GM18951 (cell line): ENCODE data around the gene ANKRD33.

Experiments used
- POLR2A ChIP-seq: IDR thresholded peaks from 4 replicates; pipeline ENCODE4 v1.6.1; 2011; ENCODE audit warnings: mild to moderate bottlenecking; ENCODE audit not compliant: insufficient read length, insufficient read depth; ENCODE audit errors: extremely low read depth
- in situ Hi-C: fragments of 300-500 bp; cut with MboI; formaldehyde crosslinking; loops from one replicate; pipeline ENCODE4 v1.12.0; 2022; ENCODE audit warnings: low sequenced_read_pairs, mixed read lengths, inconsistent platforms; ENCODE audit not compliant: unreplicated experiment

Gene ANKRD33

DNA sequence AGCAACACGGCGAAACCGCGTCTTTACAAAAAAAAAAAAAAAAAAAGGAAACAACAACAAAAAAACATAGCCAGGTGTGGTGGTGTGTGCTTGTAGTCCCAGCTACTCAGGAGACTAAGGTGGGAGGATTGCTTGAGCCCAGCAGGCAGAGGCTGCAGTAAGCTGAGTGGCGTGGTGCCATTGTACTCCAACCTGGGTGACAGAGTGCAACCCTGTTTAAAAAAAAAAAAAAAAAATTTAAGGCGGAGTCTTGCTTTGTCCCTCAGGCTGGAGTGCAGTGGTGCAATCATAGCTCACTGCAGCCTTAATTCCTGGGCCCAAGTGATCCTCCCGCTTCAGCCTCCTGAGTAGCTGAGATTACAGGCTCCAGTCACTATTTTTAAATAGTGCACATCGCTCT is 21.1 kb upstream of the ANKRD33 start:
- in situ Hi-C loops: no loop called here
- no peak for TF ChIP-seq POLR2A

DNA sequence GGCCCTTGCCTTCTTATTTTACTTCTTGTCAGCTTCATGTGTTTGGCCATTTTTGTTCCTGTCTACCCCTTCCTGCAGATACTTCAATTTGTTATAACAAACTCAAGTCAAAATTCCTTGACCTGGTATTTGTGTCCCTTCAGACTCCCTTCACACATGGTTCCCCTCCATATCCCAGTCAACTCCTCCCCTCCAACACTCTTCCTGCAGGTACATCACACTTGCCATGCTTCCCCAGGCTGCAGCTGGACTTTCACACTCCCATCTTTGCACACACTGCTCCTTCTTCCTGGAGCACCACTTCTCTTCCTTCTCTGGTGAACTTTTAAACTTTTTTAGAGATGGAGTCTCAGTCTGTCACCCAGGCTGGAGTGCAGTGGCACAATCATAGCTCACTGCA is 20.5 kb upstream of the ANKRD33 start:
- in situ Hi-C loops: no loop called here
- TF ChIP-seq POLR2A: no peak

DNA sequence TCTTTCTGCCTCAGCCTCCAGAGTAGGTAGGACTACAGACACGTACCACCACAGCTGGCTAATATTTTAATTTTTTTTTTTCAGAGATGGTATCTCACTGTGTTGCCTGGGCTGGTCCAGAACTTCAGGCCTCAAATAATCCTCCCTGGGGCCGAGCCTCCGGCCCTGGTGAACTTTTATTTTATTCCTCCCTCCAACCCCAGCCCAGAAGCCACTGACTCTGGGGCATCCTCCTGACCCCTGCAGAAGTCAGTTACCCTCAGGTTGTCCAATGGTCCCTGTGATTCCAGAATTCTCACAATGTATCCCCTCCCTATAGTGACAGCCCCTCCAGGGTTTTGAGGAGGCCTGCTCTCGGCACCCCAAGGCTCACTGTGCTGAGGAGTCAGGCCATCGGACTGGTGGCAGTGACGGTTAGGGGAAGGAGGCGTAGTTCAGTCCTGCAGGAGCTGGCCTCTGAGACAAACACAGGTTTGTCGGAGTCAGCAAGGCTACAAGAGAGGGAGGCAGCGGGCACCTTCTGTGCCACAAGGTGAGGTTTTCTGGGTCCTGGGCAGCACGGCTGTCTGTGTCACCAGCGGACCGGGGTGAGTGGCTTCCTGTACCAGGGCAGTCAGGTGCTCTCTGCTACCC is 20.0 kb upstream of the ANKRD33 start:
- TF ChIP-seq POLR2A: no peak
- in situ Hi-C loops: no loop called here

DNA sequence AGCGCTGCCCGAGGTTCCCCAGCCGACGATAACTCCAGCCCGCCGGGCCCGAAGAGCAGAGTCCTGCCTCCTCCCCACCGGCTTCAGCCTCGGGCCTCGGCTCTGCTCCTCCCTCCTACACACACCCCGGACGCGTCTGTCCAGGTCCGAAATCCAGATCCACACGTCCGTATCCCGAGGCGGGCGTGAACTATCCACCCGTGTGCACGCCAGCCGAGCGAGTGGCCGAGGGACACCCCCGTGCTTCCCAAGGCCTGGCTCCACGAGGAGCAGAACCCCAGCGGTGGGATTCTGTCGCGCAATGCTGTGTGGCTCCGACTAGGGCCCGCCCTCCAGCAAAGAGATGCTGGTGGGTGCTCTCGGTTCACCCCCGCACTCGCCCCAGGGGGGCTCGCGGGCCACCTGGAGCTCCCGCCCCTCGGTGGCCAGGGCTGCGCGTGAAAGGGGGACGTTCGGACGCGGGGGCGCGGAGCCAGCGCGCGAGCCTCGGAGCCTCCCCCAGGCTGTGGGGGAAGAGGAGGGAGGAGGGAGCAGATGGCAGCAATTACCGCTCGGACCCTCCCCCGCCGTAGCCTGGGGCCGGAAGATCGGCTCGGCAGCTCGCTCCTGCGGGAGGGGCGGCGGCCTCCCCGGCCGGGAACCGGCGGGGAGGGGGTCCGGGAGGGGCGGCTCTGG is 18.9 kb upstream of the ANKRD33 start:
- no peak for TF ChIP-seq POLR2A
- in situ Hi-C loops: no loop called here

DNA sequence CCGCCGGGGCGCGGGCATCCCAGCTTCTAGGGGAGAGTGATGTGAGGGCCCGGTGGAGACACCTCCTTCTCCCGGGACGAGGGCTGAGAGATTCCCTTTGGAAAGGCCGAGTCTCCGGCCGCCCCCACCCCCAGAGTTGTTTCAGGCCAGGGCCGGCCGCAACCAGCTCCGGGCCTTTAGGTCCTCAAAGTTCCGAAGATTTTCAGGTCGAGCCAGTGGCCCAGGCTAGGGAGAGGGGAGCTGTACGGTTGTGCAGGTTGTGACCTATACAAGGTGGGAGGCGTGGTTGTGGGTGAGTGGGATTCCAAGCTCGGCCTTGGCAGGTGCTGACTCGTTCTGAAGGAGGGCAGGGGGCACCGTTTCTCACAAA is 18.4 kb upstream of the ANKRD33 start:
- in situ Hi-C loops: no loop called here
- no peak for TF ChIP-seq POLR2A

DNA sequence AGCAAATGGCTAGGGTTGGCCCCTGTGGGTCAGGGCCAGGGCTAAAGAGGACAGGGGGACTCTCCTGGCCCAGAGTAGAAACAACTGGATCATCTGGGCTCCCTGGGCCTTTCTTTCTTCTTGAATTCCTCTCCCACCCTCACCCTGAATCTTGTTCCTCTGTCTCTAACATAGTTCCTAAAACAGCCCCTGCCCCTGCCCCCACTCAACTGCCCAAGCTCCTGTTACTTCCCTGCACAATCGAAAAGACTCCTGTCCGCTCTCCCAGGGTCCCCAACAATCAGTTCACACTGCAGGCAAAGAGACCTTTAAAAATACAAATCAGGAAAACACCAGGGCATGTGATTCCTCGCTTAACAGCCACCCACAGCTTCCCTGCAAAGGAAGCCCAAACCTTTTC is 18.0 kb upstream of the ANKRD33 start:
- in situ Hi-C loops: no loop called here
- TF ChIP-seq POLR2A: no peak

DNA sequence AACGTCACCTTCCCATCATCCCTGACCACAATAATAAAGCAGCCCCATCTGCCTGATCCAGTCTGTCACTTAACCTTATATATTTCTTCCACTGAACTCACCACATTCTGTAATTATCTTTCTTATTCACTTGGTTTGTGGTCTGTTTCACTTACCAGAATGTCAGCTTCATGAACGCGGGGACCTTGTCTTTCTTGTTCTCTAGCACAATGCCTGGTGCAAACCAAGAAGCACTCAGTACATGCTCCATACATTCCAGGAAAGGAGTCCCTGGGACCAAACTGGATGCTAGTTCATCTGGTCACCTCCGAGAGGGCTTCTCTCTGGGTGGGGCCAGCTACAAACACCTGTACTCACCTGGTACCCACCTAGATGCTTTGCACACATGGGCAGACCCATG is 17.4 kb upstream of the ANKRD33 start:
- in situ Hi-C loops: no loop called here

DNA sequence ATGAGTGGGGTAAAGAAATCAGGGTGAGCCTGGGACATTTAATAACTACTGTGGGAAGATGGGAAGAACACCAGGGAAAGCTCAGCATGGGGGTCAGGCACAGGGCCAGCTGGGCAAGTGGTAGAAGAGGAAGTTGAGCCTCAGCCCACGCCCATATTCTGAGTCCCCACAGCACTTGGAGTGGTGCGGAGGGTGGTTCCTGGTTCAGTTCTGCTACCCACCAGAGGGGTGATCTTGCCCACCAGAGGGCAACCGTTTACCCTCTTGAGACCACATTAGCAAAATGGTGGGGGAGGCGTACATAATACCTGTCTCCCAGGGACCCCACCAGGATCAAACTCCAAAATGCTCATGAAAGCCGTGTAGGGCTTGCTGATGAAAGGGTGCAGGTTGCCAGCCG is 16.8 kb upstream of the ANKRD33 start:
- in situ Hi-C loops: no loop called here
- TF ChIP-seq POLR2A: no peak

More for the DNA sequence above, 17.4 kb upstream of the ANKRD33 start:
- TF ChIP-seq POLR2A: no peak

DNA sequence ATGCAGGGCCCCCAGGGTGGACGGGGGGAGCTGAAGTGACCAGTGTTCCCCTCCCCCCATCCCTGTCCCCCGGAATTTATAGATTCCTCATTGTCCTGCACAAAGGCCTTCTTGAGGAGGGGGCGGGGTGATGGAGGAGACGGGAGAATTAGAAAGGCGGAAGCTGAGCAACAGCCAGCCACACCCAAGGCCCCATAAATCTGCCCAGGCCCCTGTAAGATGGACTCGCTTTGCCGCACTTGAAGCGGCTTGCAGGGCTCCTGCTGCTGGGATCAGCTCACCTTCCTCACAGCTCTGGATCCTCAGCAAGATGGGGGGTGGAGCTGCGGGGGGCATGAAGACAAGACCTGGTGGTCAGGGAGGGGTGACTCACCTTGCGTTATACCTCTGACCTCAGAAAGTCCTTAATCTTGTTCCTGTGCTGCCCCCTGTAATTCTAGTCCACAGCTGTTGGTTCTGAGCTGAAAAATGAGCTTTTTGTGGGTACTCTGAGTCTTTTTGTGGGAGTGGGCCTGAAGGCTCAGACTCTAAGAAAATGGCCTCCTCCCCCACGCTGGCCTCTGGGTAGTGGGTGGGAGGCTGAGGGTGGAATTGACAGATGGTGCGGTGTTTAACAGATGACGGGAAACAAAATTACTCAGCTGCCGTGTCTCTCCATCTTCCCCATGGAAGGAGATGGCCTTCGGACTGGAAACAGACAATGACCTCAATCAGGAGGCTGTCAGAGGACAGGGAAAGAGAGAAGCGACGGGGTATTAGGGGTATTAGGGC is 15.8 kb upstream of the ANKRD33 start:
- in situ Hi-C loops: no loop called here

DNA sequence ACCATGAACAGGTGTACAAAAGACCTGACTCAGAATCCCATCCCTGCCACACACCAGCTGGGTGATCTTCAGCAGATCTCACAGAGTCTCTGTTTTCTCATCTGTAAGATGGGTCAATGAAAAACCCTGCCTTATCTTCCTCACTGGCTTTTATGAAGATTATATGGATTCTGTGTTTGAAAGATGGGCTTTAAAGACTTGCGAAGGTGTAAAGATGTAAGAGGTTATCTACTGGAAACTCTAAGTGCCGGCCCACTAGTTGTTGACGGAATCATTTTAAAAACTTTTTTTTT is 15.3 kb upstream of the ANKRD33 start:
- TF ChIP-seq POLR2A: no peak
- in situ Hi-C loops: no loop called here

More for the DNA sequence above, 15.8 kb upstream of the ANKRD33 start:
- no peak for TF ChIP-seq POLR2A

DNA sequence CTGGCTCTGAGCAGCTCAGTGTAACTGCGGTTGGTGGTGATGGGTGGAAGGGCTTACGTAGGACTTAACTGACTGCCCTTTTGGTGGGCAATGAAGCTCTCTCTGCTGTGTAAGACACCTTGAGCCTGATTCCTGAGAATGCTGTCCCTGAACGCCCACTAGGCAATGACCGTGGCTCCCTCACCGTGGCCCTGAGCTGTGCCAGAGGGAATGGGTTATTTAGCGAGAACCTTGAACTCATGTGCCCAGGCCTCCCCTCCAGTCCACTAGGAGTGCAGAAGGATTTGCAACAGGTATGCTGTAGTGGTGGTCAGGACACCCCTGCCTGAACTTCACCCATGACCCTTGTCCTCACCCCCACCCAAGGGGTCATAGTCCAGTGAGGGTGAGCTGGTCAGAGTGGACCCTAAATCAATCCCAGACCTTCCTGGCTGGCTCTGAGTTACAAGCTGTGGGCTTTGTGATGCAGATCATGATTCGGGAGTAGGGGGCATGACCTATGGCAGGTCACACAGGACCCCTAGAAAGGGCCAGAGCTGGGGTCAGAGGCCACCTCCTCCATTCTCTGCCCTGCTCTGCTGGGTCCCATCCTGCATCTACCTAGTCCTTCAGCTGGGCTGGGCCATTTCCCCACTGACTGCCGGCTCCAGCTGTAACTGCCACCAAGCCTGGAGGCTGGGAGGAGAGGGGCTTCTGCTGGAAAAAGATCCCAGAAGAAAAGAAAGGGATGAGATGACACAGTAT is 14.5 kb upstream of the ANKRD33 start:
- in situ Hi-C loops: no loop called here
- TF ChIP-seq POLR2A: no peak

DNA sequence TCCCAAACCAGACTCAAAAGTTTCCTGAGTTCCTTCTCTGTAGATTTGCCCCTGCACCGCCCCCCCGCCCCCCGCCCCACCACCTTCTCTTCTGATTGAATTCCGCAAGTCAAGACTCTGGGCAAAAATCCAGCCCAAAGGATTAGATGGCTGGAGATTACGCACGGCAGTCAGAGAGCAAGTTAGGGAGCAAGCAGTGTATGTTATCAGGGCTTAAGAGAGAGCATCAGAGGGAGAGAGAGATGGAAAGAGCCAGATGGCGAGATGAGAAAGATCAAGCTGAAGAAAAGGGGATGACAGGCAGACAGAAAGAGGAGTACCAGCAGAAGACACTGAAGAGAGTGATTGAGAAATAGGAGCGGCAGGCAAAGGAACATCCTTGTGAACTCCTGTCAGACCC is 13.9 kb upstream of the ANKRD33 start:
- no peak for TF ChIP-seq POLR2A
- in situ Hi-C loops: no loop called here

DNA sequence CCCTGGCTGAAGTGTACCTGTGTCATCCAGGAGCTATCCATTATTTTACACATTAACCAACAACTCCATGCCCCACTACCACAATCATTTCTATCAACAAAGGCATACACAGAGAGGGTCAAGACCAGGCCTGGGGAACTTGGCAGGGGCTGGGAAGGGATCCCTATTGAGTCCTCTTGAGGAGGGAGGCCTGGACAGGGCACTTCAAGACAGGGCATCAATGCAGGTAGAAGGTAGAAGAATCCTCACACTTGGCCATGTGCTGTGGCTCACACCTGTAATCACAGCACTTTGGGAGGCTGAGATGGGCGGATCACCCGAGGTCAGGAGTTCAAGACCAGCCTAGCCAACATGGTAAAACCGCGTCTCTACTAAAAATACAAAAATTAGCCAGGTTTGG is 13.4 kb upstream of the ANKRD33 start:
- TF ChIP-seq POLR2A: no peak
- in situ Hi-C loops: no loop called here
